Choroid plexus epithelial cell (primary cell): Measurements from ENCODE around the gene RUNX1.
A peak's percentile ranks its signal among the peaks of the same experiment; 100 is the strongest.

Experiments used
- DNase-seq: peaks from one replicate; pipeline ENCODE4 v3.0.0-alpha.2; 2010; ENCODE audit warnings: low read depth
- H3K4me3 ChIP-seq: 2 replicates; pipeline ENCODE4 v1.5.1; 2011; ENCODE audit warnings: low read depth, mild to moderate bottlenecking, control low read depth, low read length, moderate library complexity
- CTCF ChIP-seq: conservative IDR thresholded peaks from 2 replicates; pipeline ENCODE4 v1.5.1; 2011; ENCODE audit warnings: low read depth, mild to moderate bottlenecking, control low read depth, inconsistent platforms, low read length, moderate library complexity

RUNX1 gene

GRCh38 chr21:34936371-34936789 lies 112.7 kb downstream of the RUNX1 start:
- H3K4me3 ChIP-seq = no peak overlapping the region
- peak; percentile 20 for DNase-seq
- no peak for TF ChIP-seq CTCF

GRCh38 chr21:34935898-34936297 lies 113.2 kb downstream of the RUNX1 start:
- TF ChIP-seq CTCF = no peak
- H3K4me3 ChIP-seq = no peak overlapping the region
- DNase-seq = no peak

- TF ChIP-seq CTCF = no peak
- no peak overlapping the region for H3K4me3 ChIP-seq
- peak; percentile 17 for DNase-seq
Observed at GRCh38 chr21:34935452-34935851, 113.7 kb downstream of the RUNX1 start.

- no peak for DNase-seq
- TF ChIP-seq CTCF = no peak
- H3K4me3 ChIP-seq = no peak overlapping the region
Observed at GRCh38 chr21:34934350-34934749, 114.8 kb downstream of the RUNX1 start.

GRCh38 chr21:34933609-34934335 lies 115.3 kb downstream of the RUNX1 start:
- H3K4me3 ChIP-seq = no peak overlapping the region
- DNase-seq = no peak

GRCh38 chr21:34932233-34932632 lies 116.9 kb downstream of the RUNX1 start:
- TF ChIP-seq CTCF = no peak
- H3K4me3 ChIP-seq = no peak overlapping the region
- no peak for DNase-seq

More at GRCh38 chr21:34933609-34934335, 115.3 kb downstream of the RUNX1 start:
- no peak for TF ChIP-seq CTCF

GRCh38 chr21:34930971-34931370 lies 118.1 kb downstream of the RUNX1 start:
- no peak for TF ChIP-seq CTCF
- DNase-seq = peak; percentile 76
- no peak overlapping the region for H3K4me3 ChIP-seq
